Fibroblast of the conjunctiva (primary cell): Measurements from ENCODE around the gene PET100.

Experiments
- DNase-seq: peaks from one replicate; pipeline ENCODE4 v3.0.0-alpha.2; 2010; ENCODE audit warnings: low read depth

Gene PET100

GRCh38 chr19:7650148-7650547 lies 20.6 kb downstream of the PET100 start:
- no peak for DNase-seq

GRCh38 chr19:7652061-7652641 lies 22.6 kb downstream of the PET100 start:
- peak; percentile 67 for DNase-seq

GRCh38 chr19:7654401-7654800 lies 24.8 kb downstream of the PET100 start:
- DNase-seq: no peak

- DNase-seq: no peak
These were observed 26.0 kb downstream of the PET100 start for GRCh38 chr19:7655581-7655980.

GRCh38 chr19:7657131-7657751 lies 27.6 kb downstream of the PET100 start:
- no peak for DNase-seq

- DNase-seq: no peak
These were observed 28.7 kb downstream of the PET100 start for GRCh38 chr19:7658219-7658686.

GRCh38 chr19:7661744-7662538 lies 32.3 kb downstream of the PET100 start:
- DNase-seq: no peak

GRCh38 chr19:7662657-7663056 lies 33.1 kb downstream of the PET100 start:
- DNase-seq: no peak

GRCh38 chr19:7663706-7664105 lies 34.1 kb downstream of the PET100 start:
- DNase-seq: no peak

- DNase-seq: peak; percentile 82
These were observed 35.5 kb downstream of the PET100 start for GRCh38 chr19:7665076-7665475.

GRCh38 chr19:7668842-7669241 lies 39.2 kb downstream of the PET100 start, which contains the start of gene RETN:
Gene RETN (plus strand): TSS chr19:7669049. CDS start chr19:7669327, 278 bp downstream.
- no peak for DNase-seq

- no peak for DNase-seq
These were observed 40.0 kb downstream of the PET100 start for GRCh38 chr19:7669641-7670040.

- no peak for DNase-seq
These were observed 40.7 kb downstream of the PET100 start for GRCh38 chr19:7670150-7670783.

GRCh38 chr19:7670790-7671189 lies 41.2 kb downstream of the PET100 start:
- no peak for DNase-seq

GRCh38 chr19:7672522-7672921 lies 42.9 kb downstream of the PET100 start:
- no peak for DNase-seq

- peak; percentile 64 for DNase-seq
These were observed 44.7 kb downstream of the PET100 start for GRCh38 chr19:7674010-7675005.

GRCh38 chr19:7676376-7676775 lies 46.8 kb downstream of the PET100 start:
- no peak for DNase-seq

GRCh38 chr19:7676854-7677253 lies 47.3 kb downstream of the PET100 start, which contains the start of gene MCEMP1:
Gene MCEMP1 (plus strand): TSS chr19:7677090. CDS start chr19:7677121, 31 bp downstream.
- DNase-seq: no peak

GRCh38 chr19:7677669-7678311 lies 48.2 kb downstream of the PET100 start:
- no peak for DNase-seq

GRCh38 chr19:7678971-7679751 lies 49.6 kb downstream of the PET100 start:
- DNase-seq: no peak
